Measurements from ENCODE around the gene GRPEL1. TPM values are rescaled to one million over a fixed set of nuclear protein-coding genes. Genes with fewer than 3 reads are reported as not detected.

GRPEL1 gene
- total RNA-seq, 4 donors from 2014 or later, result 7.4 to 55.0 (median 21.4) TPM

DNA sequence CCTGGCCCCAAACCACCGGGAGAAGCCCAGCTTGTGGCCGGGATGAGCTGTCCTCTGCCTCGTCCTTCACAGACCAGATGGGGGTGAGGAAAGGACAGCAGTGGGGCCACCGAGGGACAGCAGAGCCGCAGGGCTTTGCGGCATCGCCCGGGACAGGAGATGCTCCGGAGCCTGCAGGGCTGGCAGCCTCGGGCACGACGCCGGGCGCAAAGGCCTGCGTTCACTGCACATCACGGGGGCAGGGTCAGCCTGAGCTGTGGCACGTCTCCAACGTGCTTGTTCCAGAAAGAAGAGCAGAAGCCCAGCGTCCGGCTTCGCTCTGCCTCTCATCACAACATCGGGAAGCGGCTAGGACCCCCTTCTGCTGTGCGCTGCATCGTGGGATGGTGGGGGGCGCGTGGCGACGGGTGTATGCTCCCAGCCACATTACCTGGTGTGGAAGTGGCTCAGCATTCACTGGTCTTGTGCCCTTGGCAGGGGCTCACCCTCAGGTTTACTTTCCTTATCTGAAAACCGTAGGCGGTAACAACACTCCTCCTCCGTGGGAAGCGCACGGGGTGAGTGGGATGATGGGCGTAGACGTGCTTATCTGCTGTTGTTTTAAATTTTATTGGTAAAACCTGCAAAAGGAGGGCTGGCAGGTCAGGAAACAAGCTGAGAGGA lies 17.3 kb downstream of the GRPEL1 start:
- Histone ChIP-seq H3K4me3 (no peak overlapping the region), H3K36me3 (no peaks in the 10 kb centered on the region), H3K27ac (peak overlapping the region; percentile 41 to 46), H3K4me1 (peaks cover 0 to 24% of the 10 kb centered on the region in 2 donors), H3K27me3 (no peaks in the 10 kb centered on the region), H3K9me3 (no peaks in the 10 kb centered on the region)
- DNase-seq, result peak; percentile 48 to 49
- TF ChIP-seq CTCF (IDR thresholded peaks at IDR 0.05) (no peak), POLR2A (IDR thresholded peaks at IDR 0.05) (no peak)
- intact Hi-C loops (cut with DNase I; ENCODE audit: low total_unique reads), result no loop called here

DNA sequence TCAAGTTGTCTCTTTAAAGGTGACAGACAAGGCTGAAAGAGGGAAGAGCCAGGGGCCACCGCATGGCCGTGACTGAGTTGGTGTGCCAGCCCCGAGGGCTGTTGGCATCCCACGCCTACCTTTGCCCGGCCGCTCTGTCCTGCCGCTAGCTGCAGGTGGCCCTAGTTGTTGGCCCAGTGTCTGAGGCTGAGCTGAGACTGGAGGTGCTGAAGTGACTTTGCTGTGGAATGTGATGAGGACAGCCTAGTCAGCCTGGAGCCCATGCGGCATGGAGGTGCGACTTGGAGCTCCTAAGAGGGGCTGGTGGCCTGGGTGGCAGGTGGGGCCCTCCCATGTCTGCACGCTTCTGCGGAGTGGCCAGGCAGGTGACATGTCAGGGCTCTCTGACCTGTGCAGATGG lies 18.1 kb downstream of the GRPEL1 start:
- Histone ChIP-seq H3K4me3 (no peak overlapping the region), H3K4me1 (peaks cover 4 to 24% of the 10 kb centered on the region in 2 donors), H3K36me3 (no peaks in the 10 kb centered on the region), H3K27ac (no peak overlapping the region), H3K27me3 (no peaks in the 10 kb centered on the region), H3K9me3 (no peaks in the 10 kb centered on the region)
- TF ChIP-seq POLR2A (IDR thresholded peaks at IDR 0.05) (no peak), CTCF (IDR thresholded peaks at IDR 0.05) (no peak)
- intact Hi-C loops (cut with DNase I; ENCODE audit: low total_unique reads), result no loop called here
- no peak for DNase-seq

- no peaks in the 10 kb centered on the region for H3K27me3 ChIP-seq
- peaks cover 6 to 24% of the 10 kb centered on the region in 2 donors for H3K4me1 ChIP-seq
- H3K9me3 ChIP-seq, result no peaks in the 10 kb centered on the region
- H3K36me3 ChIP-seq, result no peaks in the 10 kb centered on the region
- no peak overlapping the region for H3K27ac ChIP-seq
- no peak for DNase-seq
- H3K4me3 ChIP-seq, result no peak overlapping the region
- intact Hi-C loops (cut with DNase I; ENCODE audit: low total_unique reads), result no loop called here
- TF ChIP-seq CTCF (IDR thresholded peaks at IDR 0.05) (no peak), POLR2A (IDR thresholded peaks at IDR 0.05) (no peak)
Observed at GRCh38 chr4:7049295-7049694, 18.6 kb downstream of the GRPEL1 start.

- Histone ChIP-seq H3K27me3 (no peaks in the 10 kb centered on the region), H3K27ac (no peak overlapping the region), H3K4me1 (peaks cover 6 to 24% of the 10 kb centered on the region in 2 donors), H3K9me3 (no peaks in the 10 kb centered on the region), H3K4me3 (no peak overlapping the region), H3K36me3 (no peaks in the 10 kb centered on the region)
- intact Hi-C loops (cut with DNase I; ENCODE audit: low total_unique reads), result no loop called here
- no peak for DNase-seq
- TF ChIP-seq POLR2A (IDR thresholded peaks at IDR 0.05) (no peak), CTCF (IDR thresholded peaks at IDR 0.05) (no peak)
Observed at GRCh38 chr4:7048642-7049041, 19.2 kb downstream of the GRPEL1 start.

DNA sequence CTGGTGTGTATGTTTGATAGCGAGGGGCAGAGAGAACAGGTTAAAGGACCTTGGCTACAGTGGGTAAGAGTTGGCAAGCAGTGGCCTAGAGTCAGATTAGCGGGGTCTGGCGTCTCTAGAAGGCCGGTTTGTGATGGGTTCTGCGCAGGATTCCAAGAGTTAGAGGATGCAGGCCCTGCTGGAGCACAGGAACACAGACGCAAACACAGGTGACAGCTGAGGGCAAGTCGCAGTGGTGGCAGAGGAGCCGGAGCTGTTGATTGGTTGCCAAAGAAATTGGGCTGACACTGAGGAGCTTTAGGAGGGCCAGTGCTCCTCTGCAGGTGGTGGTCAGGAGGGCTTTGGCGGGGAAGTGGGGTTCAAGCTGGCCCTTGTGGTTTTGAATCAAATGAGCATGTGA lies 20.9 kb downstream of the GRPEL1 start:
- no peak overlapping the region for H3K4me3 ChIP-seq
- intact Hi-C loops (cut with DNase I; ENCODE audit: low total_unique reads), result no loop called here
- TF ChIP-seq CTCF (IDR thresholded peaks at IDR 0.05) (no peak), POLR2A (IDR thresholded peaks at IDR 0.05) (no peak)
- no peak overlapping the region for H3K27ac ChIP-seq
- peaks cover 6 to 22% of the 10 kb centered on the region in 2 donors for H3K4me1 ChIP-seq
- no peaks in the 10 kb centered on the region for H3K36me3 ChIP-seq
- no peaks in the 10 kb centered on the region for H3K27me3 ChIP-seq
- no peak for DNase-seq
- no peaks in the 10 kb centered on the region for H3K9me3 ChIP-seq
